ENCODE measurements around the gene HNRNPDL.

Gene HNRNPDL

GRCh38 chr4:82382751-82383150 lies 47.5 kb downstream of the HNRNPDL start:
- no peak for DNase-seq (ENCODE audit: extremely low read depth, low read depth)
- no peak for TF ChIP-seq CTCF (IDR thresholded peaks at IDR 0.05; ENCODE audit: low read depth, low read length)

GRCh38 chr4:82381661-82382296 lies 48.5 kb downstream of the HNRNPDL start:
- no peak for DNase-seq (ENCODE audit: extremely low read depth, low read depth)
- no peak for TF ChIP-seq CTCF (IDR thresholded peaks at IDR 0.05; ENCODE audit: low read depth, low read length)

GRCh38 chr4:82381235-82381634 lies 49.0 kb downstream of the HNRNPDL start:
- no peak for TF ChIP-seq CTCF (IDR thresholded peaks at IDR 0.05; ENCODE audit: low read depth, low read length)
- no peak for DNase-seq (ENCODE audit: extremely low read depth, low read depth)

GRCh38 chr4:82380831-82381230 lies 49.4 kb downstream of the HNRNPDL start:
- TF ChIP-seq CTCF (IDR thresholded peaks at IDR 0.05; ENCODE audit: low read depth, low read length): no peak
- no peak for DNase-seq (ENCODE audit: extremely low read depth, low read depth)

- no peak for TF ChIP-seq CTCF (IDR thresholded peaks at IDR 0.05; ENCODE audit: low read depth, low read length)
- DNase-seq (ENCODE audit: extremely low read depth, low read depth): no peak
Observed at GRCh38 chr4:82380344-82380743, 49.9 kb downstream of the HNRNPDL start.

GRCh38 chr4:82376109-82376508 lies 54.2 kb downstream of the HNRNPDL start:
- DNase-seq (ENCODE audit: extremely low read depth, low read depth): no peak
- TF ChIP-seq CTCF (IDR thresholded peaks at IDR 0.05; ENCODE audit: low read depth, low read length): no peak

GRCh38 chr4:82373816-82374625 lies 56.2 kb downstream of the HNRNPDL start, which contains the start of gene HNRNPD:
Gene HNRNPD, minus strand, starts transcription at chr4:82373991. Its CDS starts 313 bp downstream, at chr4:82373678.
- DNase-seq (ENCODE audit: extremely low read depth, low read depth): peak; percentile 99
- TF ChIP-seq CTCF (IDR thresholded peaks at IDR 0.05; ENCODE audit: low read depth, low read length): no peak
